GM19240 (cell line): ENCODE results near the gene MRTFB.

Experiments used
- DNase-seq: peaks from one replicate; pipeline ENCODE4 v3.0.0; 2011; ENCODE audit warnings: low spot score; ENCODE audit not compliant: insufficient read length

MRTFB gene

GRCh38 chr16:14284371-14284770, 213.3 kb downstream of the MRTFB start:
- DNase-seq, result no peak

GRCh38 chr16:14284930-14285512, 213.9 kb downstream of the MRTFB start:
- DNase-seq, result no peak

GRCh38 chr16:14285513-14286367, 214.6 kb downstream of the MRTFB start:
- peak; percentile 67 for DNase-seq

- peak; percentile 47 for DNase-seq
Measured at GRCh38 chr16:14286368-14287230, 215.5 kb downstream of the MRTFB start.

- DNase-seq, result peak; percentile 19
Measured at GRCh38 chr16:14289692-14290340, 218.7 kb downstream of the MRTFB start.

GRCh38 chr16:14291286-14291685, 220.2 kb downstream of the MRTFB start:
- DNase-seq, result no peak

- no peak for DNase-seq
Measured at GRCh38 chr16:14292051-14292825, 221.1 kb downstream of the MRTFB start.

- DNase-seq, result no peak
Measured at GRCh38 chr16:14296663-14297062, 225.5 kb downstream of the MRTFB start.

GRCh38 chr16:14298374-14299122, 227.4 kb downstream of the MRTFB start:
- DNase-seq, result no peak

GRCh38 chr16:14300705-14301168, 229.6 kb downstream of the MRTFB start:
- DNase-seq, result peak; percentile 61

- peak; percentile 39 for DNase-seq
Measured at GRCh38 chr16:14301169-14302030, 230.3 kb downstream of the MRTFB start.

GRCh38 chr16:14302031-14302398, 230.9 kb downstream of the MRTFB start:
- DNase-seq, result peak; percentile 71

GRCh38 chr16:14302399-14303181, 231.5 kb downstream of the MRTFB start:
- no peak for DNase-seq

GRCh38 chr16:14303182-14303618, 232.1 kb downstream of the MRTFB start:
- no peak for DNase-seq

- DNase-seq, result no peak
Measured at GRCh38 chr16:14303639-14304394, 232.7 kb downstream of the MRTFB start.

- DNase-seq, result no peak
Measured at GRCh38 chr16:14304891-14305460, 233.9 kb downstream of the MRTFB start.

- DNase-seq, result no peak
Measured at GRCh38 chr16:14306485-14307058, 235.5 kb downstream of the MRTFB start.
